DOHH2 (cell line): ENCODE results near the gene GALNT7.

Source experiments
- CTCF ChIP-seq: fragments of 200-600 bp; sonication (generic); IDR thresholded peaks from one replicate; pipeline ENCODE4 v1.5.1; 2014; ENCODE audit warnings: antibody characterized with exemption, mild to moderate bottlenecking, low read depth, low read length; ENCODE audit not compliant: poor library complexity, severe bottlenecking
- EZH2phosphoT487 ChIP-seq: fragments of 200-600 bp; sonication (generic); IDR thresholded peaks from 2 replicates; pipeline ENCODE4 v1.6.1; 2017; ENCODE audit warnings: borderline replicate concordance, mild to moderate bottlenecking, antibody characterized with exemption, low read length, moderate library complexity, mixed read lengths

- TF ChIP-seq CTCF (no peak), EZH2phosphoT487 (no peak)
Observed at GRCh38 chr4:173161311-173161710, 7.3 kb upstream of the GALNT7 start.
